ENCODE results near the gene ANKRD29.
"Not testable (repeated sequence)": the region's sequence is repeated elsewhere in the genome, so short reads cannot be mapped to it uniquely, and the experiment has no call there.

Gene ANKRD29

GRCh38 chr18:23645568-23646175, 17.0 kb downstream of the ANKRD29 start:
- DNase-seq (ENCODE audit: low spot score), result no peak

DNA sequence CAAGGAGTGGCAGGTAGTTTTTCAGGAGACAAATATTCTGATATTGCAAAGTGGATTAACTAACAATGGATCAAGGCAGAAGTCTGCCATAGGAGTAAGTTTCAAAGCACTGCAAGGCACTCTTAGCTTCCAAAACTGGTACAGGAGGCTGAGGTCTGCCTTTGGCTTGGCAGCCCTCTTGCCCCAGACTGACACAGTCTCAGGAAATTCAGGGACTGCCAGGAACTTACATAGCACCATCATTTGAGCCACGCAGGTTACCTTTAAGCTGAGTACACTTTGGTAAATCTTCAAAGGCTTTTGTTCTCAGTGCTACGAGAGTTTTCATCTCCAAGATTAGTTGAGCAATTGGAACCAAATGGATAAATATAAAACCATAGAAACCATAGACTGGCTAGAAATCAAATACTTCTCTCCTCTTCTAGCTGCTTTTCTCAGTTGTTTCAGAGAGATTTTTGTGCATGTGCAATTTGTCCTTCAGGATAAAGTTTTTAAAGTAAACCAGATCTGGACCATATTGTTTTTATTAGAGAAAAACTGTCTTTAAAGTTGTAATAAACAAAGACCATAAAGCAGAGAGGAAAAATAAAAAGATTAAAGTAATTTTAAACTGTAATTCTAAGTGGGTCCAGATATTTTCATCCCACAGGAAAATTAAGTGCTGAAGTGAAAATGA, 18.8 kb downstream of the ANKRD29 start:
- no peak for DNase-seq (ENCODE audit: low spot score)

DNA sequence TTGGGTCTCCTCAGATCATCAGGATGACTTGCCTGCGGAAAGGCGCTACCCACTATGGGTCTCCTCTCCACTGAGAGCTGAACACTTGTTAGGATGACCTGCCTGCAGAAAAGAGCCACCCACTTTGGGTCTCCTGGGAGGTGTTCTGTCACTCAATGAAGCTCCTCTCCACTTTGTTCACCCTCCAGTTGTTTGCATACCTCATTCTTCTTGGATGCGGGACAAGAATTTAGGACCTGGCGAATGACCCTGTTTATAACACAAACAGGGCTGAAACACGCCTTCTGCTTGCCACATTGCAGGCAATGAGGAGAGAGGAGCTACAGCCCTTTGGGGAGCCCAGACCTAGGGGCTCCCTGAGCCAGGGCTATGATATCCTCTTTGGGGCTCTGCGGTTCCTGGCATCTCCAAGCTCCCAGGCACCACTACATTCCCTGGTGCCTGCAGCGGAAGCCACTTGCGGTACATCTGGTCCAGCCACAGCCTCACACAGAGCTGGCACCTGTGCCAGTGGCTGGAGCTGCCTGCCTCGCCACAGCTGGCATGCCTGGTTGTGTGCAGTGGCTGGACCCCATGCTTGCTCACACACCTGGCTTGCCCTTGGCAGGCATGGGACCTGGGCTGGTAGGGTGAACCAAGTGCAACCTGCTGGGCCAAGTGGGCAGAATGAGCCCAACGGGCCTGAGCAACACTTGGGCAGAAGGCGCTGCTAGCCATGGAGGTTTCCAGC, 20.6 kb downstream of the ANKRD29 start:
- DNase-seq (ENCODE audit: low spot score), result no peak

DNA sequence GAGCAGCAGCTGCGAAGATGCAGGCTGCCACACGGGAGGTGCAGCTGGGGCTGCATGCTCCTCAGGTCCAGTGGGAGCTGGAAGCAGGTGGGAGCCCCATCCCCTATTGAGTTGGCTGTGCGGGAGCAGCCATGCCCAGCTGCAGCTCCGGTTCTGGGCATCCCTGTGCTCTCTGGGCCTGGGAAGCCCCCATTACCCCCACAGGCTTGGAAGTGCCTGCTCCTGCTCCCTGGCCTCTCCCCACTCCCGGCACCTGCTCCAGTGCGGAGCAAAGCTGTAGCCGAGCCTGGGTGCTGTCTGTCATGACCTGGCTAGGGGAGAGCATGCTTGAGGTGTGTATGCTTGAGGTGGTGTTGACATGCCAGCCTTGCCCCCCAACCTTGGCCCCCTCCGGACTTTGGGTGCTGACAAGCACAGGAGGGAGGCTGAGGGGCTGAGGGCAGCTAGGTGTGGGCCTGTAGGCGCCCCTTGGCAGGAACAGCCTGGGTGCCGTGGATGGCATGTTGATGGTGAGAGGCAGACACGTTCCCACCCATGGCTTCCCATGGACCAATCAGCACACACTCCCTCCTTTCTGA, 21.5 kb downstream of the ANKRD29 start:
- no peak for DNase-seq (ENCODE audit: low spot score)

DNA sequence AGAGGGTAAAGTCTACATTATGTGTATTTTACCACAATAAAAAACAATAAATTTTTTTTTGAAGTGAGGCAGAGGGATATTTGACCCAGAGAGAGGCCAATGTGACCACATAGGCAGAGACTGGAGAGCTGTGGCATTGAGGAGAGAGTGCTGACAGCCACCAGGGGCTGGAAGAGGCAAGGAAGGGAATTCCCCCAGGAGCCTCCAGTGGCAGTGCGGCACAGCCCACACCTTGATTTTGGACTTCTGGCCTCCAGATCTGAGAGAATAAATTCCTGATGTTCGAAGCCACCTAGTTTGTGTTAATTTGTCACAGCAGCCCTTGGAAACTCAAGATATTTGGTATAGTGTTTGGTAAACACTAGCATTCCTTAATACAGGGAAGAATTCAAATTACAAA, 22.7 kb downstream of the ANKRD29 start:
- DNase-seq (ENCODE audit: low spot score), result no peak

- DNase-seq (ENCODE audit: low spot score), result not testable (repeated sequence)
Observed at GRCh38 chr18:23636433-23636832, 26.3 kb downstream of the ANKRD29 start.

- DNase-seq (ENCODE audit: low spot score), result no peak
Observed at GRCh38 chr18:23636071-23636399, 26.7 kb downstream of the ANKRD29 start.

GRCh38 chr18:23635283-23636070, 27.2 kb downstream of the ANKRD29 start:
- no peak for DNase-seq (ENCODE audit: low spot score)

- DNase-seq (ENCODE audit: low spot score), result no peak
Observed at GRCh38 chr18:23634692-23635091, 28.0 kb downstream of the ANKRD29 start.

DNA sequence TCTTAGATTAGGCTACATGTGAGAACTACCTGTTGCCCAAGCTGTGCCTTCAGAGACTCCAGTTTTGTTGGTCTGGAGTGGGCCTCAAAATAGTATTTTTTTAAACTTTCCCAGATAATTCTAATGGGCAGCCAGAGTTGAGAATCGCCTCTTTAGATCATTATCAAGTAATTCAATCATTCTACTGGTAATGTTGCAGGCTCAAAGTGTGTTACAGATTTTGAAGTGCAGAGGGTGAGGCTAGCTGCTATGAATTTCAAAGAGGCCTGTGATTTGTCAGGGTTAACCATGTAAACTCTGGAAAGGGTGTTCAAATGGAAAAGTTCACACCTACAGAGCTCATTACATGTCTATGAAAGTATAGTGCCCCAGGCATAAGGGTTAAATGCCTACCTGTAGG, 30.1 kb downstream of the ANKRD29 start:
- DNase-seq (ENCODE audit: low spot score), result no peak

DNA sequence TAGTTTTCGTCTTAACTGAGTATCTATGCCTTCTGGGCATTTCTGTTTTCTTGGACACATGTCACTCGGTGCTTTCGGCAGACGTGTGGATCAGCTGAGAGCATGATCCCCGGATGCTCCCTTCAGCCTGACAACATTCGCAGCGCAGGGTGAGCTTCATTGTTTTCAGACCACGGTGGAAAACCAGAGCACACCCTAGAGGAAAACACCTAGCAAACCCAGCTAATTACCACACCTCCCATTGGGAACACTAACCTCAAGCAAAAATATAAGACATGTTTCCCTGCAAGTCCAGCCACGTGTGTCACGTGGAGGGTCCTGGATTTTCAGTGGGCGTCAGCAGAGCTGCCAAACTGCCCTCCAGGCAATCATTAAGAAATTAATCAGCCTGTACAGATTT, 31.0 kb downstream of the ANKRD29 start:
- no peak for DNase-seq (ENCODE audit: low spot score)

GRCh38 chr18:23631312-23631711, 31.4 kb downstream of the ANKRD29 start:
- DNase-seq (ENCODE audit: low spot score), result no peak

DNA sequence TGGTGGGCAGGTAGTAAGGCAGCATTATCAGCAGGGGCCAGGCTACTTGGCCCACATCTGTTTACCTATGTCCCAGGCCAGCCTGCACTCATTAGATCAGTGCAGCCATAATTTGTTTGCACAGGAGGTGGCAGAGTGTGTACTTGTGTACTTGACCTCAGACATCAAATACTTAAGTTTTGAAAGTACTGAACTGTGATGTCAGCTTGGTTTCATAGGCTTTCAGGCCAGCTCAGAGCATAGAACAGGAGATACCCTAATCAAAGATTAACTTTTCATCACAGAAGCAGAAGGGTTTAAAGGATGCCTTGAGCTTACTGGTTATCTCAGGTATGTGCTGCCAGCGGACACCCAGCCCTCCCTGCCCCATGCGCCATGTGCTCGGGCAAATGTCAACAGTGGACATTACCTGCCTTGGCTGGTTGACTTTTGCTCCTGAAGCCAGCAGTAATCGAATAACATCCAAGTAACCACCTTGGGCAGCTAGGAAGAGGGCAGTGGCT, 33.2 kb downstream of the ANKRD29 start:
- DNase-seq (ENCODE audit: low spot score), result no peak

DNA sequence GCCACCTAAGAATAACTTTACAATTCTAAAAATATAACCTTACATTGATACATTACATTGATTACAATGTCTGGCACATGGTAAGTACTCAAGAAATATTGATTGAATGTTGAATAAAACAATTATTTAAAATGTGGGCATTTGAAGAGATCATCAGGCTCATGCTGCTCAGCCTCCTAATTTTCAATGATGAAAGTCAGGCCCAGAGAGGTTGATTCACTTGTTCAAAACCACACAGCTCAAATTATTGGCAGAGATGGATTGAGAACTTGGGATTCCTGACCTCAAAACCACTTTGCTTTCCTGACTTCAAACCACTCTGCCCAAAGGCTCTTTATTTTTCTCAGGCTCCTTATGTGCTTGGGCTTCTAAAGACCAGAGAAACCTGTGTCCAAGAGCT, 34.7 kb downstream of the ANKRD29 start:
- DNase-seq (ENCODE audit: low spot score), result no peak

DNA sequence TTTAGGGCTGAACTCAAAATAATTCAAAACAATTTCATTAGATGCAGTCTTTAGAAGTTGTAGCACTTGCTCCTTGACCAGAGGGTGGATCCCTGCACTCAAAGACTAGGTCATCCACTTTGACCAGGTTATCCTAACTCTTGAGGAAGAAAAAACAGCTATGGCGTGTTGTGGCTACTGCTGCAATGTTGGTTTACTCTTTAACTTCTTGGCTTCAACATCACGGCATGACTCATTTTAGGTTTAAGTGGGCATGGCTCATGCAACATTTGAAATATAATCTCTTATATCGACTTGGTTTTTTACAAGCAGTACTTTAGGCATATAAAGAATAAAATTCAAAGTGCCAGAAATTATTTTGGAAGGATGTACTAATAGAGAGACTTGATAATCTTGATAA, 35.4 kb downstream of the ANKRD29 start:
- peak; percentile 67 for DNase-seq (ENCODE audit: low spot score)

DNA sequence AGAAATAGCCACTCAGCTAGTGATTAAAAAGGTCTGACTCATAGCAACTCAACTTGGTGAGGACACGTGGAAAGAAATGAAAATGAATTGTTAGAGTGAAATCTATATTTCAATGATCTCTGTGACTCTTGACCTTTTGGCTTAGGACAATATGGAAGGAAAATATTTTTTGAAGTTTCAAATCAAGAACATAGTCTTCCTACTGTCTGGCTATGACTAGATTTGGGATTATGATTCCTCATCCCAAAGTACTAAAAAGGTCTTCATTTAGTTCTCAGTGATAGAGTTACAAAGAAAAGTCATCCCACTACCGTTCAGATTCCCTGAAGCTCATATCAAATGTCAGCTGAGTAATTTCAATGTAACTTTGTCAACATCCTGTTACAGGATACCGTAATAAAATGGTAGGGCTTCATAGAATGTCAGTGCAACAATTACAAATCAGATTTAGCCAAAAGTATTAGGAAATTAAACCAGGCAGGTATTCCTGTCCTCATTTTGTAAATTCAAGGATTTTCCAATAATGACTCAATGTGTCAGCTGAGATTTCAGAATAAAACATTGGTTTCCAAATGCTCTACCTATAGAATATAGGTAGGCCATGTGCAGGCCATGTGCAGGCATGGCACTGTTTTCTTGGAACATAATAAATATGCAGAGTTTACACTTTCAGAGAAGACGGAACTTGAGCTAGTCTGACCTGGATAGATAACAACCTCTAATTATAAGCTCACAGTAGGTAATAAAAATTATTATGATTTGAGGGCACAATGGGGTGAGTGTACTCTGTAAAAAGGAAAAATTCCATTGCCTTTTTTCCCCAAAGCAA, 36.0 kb downstream of the ANKRD29 start:
- no peak for DNase-seq (ENCODE audit: low spot score)

- DNase-seq (ENCODE audit: low spot score), result no peak
Observed at GRCh38 chr18:23623040-23623439, 39.7 kb downstream of the ANKRD29 start.

- peak; percentile 41 for DNase-seq (ENCODE audit: low spot score)
Observed at GRCh38 chr18:23619388-23619881, 43.3 kb downstream of the ANKRD29 start.

GRCh38 chr18:23618862-23619387, 43.8 kb downstream of the ANKRD29 start:
- DNase-seq (ENCODE audit: low spot score), result no peak

DNA sequence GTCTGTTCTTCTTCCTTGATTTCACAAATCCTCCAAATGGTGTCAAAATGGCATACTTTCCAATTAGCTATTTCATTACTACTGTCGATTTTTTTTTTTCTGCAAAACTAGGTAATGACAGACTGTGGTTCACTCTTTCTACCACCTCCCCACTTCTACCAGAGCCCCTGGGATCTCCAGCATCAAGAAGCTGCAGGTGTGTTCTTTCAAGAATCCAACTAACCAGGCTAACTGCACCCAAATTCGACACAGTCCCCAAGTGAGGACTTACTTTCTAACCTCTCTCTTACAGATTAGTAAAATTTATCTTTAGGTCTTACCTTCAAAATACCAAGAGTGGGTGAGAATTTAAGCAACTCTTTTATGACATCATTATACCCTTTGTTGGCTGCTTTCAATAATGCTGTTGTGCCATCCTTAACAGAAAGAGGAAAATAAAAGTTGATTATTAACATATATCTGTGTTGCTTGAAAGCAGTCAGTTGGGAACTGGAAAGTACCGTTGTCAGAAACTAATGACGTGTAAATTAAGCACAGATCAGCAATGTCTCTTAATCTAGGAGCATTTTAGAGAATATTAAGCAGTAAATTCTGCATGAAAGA, 45.2 kb downstream of the ANKRD29 start:
- DNase-seq (ENCODE audit: low spot score), result no peak
